NT2/D1 (cell line): Measurements from ENCODE around the gene FMNL2.

Source experiments
- DNase-seq: peaks from one replicate; pipeline ENCODE4 v3.0.0-alpha.2; 2011; ENCODE audit warnings: low read depth, low spot score
- H3K27me3 ChIP-seq: 2 replicates; pipeline ENCODE4 v1.6.0; 2011; ENCODE audit warnings: mild to moderate bottlenecking; ENCODE audit not compliant: insufficient read length, insufficient read depth
- H3K36me3 ChIP-seq: 2 replicates; pipeline ENCODE4 v1.6.1; 2011; ENCODE audit warnings: mild to moderate bottlenecking, low read length, mixed read lengths; ENCODE audit not compliant: insufficient read depth, insufficient read length
- H3K4me1 ChIP-seq: 2 replicates; pipeline ENCODE4 v1.5.1; 2011; ENCODE audit not compliant: insufficient read depth, insufficient read length
- H3K4me3 ChIP-seq: 2 replicates; pipeline ENCODE4 v1.5.1; 2011; ENCODE audit warnings: low read depth; ENCODE audit not compliant: insufficient read length
- H3K9ac ChIP-seq: 2 replicates; pipeline ENCODE4 v1.6.0; 2011; ENCODE audit warnings: low read depth; ENCODE audit not compliant: insufficient read length
- H3K9me3 ChIP-seq: 2 replicates; pipeline ENCODE4 v1.5.1; 2011; ENCODE audit warnings: mild to moderate bottlenecking, low read length; ENCODE audit not compliant: insufficient read depth
- SUZ12 ChIP-seq: IDR thresholded peaks from 2 replicates; pipeline ENCODE4 v1.6.1; 2011; ENCODE audit not compliant: insufficient read length, insufficient read depth; ENCODE audit errors: extremely low read depth
- YY1 ChIP-seq: IDR thresholded peaks from 2 replicates; pipeline ENCODE4 v1.6.1; 2011; ENCODE audit not compliant: insufficient read length, insufficient read depth
- ZNF274 ChIP-seq: IDR thresholded peaks from 2 replicates; pipeline ENCODE4 v1.6.1; 2011; ENCODE audit warnings: mild to moderate bottlenecking, low read depth, low read length

Gene FMNL2

GRCh38 chr2:152396763-152397162 lies 61.8 kb downstream of the FMNL2 start:
- H3K4me1 ChIP-seq = no peaks in the 10 kb centered on the region
- DNase-seq = no peak
- H3K4me3 ChIP-seq = no peak overlapping the region
- no peak overlapping the region for H3K9ac ChIP-seq
- no peaks in the 10 kb centered on the region for H3K9me3 ChIP-seq
- TF ChIP-seq SUZ12 (no peak), ZNF274 (no peak), YY1 (no peak)
- H3K27me3 ChIP-seq = no peaks in the 10 kb centered on the region
- no peaks in the 10 kb centered on the region for H3K36me3 ChIP-seq

- DNase-seq = no peak
- Histone ChIP-seq H3K9me3 (no peaks in the 10 kb centered on the region), H3K4me1 (no peaks in the 10 kb centered on the region), H3K4me3 (no peak overlapping the region), H3K36me3 (no peaks in the 10 kb centered on the region), H3K27me3 (no peaks in the 10 kb centered on the region), H3K9ac (no peak overlapping the region)
- TF ChIP-seq ZNF274 = no peak
- no peak for TF ChIP-seq YY1
- no peak for TF ChIP-seq SUZ12
These were observed 64.0 kb downstream of the FMNL2 start for GRCh38 chr2:152399003-152399402.

- DNase-seq = no peak
- H3K4me1 ChIP-seq = no peaks in the 10 kb centered on the region
- TF ChIP-seq YY1 (no peak), ZNF274 (no peak), SUZ12 (no peak)
These were observed 65.7 kb downstream of the FMNL2 start for GRCh38 chr2:152400607-152401214.

GRCh38 chr2:152402780-152403759 lies 68.1 kb downstream of the FMNL2 start:
- Histone ChIP-seq H3K9ac (no peak overlapping the region), H3K4me3 (no peak overlapping the region), H3K4me1 (no peaks in the 10 kb centered on the region), H3K27me3 (no peaks in the 10 kb centered on the region), H3K36me3 (no peaks in the 10 kb centered on the region), H3K9me3 (no peaks in the 10 kb centered on the region)
- DNase-seq = no peak
- TF ChIP-seq ZNF274 = no peak
- TF ChIP-seq SUZ12 = no peak
- TF ChIP-seq YY1 = no peak

More at GRCh38 chr2:152400607-152401214, 65.7 kb downstream of the FMNL2 start:
- Histone ChIP-seq H3K36me3 (no peaks in the 10 kb centered on the region), H3K9me3 (no peaks in the 10 kb centered on the region), H3K27me3 (no peaks in the 10 kb centered on the region), H3K9ac (no peak overlapping the region), H3K4me3 (no peak overlapping the region)

GRCh38 chr2:152405206-152406118 lies 70.5 kb downstream of the FMNL2 start:
- Histone ChIP-seq H3K36me3 (no peaks in the 10 kb centered on the region), H3K9me3 (no peaks in the 10 kb centered on the region), H3K9ac (no peak overlapping the region), H3K4me3 (no peak overlapping the region), H3K27me3 (no peaks in the 10 kb centered on the region), H3K4me1 (no peaks in the 10 kb centered on the region)
- DNase-seq = no peak
- no peak for TF ChIP-seq SUZ12
- no peak for TF ChIP-seq YY1
- TF ChIP-seq ZNF274 = no peak

- no peak for TF ChIP-seq YY1
- TF ChIP-seq SUZ12 = no peak
- no peak for TF ChIP-seq ZNF274
- DNase-seq = no peak
These were observed 71.3 kb downstream of the FMNL2 start for GRCh38 chr2:152406119-152406835.

More at GRCh38 chr2:152406119-152406835, 71.3 kb downstream of the FMNL2 start:
- no peaks in the 10 kb centered on the region for H3K4me1 ChIP-seq
- H3K9ac ChIP-seq = no peak overlapping the region
- H3K27me3 ChIP-seq = no peaks in the 10 kb centered on the region
- no peak overlapping the region for H3K4me3 ChIP-seq
- H3K9me3 ChIP-seq = no peaks in the 10 kb centered on the region
- no peaks in the 10 kb centered on the region for H3K36me3 ChIP-seq
